Heart left ventricle (tissue), 13 donors: ENCODE measurements around the gene PRDM10.

Source experiments
- POLR2A ChIP-seq, 2 donors: fragments of 450-650 bp; IDR thresholded peaks; one replicate each; pipeline ENCODE4 v1.6.1; 2017; ENCODE audit warnings: antibody characterized with exemption in 2 of 2, mild to moderate bottlenecking in 2 of 2, moderate library complexity in 2 of 2
- TF ChIP-seq, protein P1 (sequence below), 12 donors: fragments of 200-600 bp; sonication (generic) in 4 of 12; IDR thresholded peaks; one replicate each; pipeline versions ENCODE4 v1.5.0 to v1.8.0; 2018 to 2022; ENCODE audit warnings: antibody characterized with exemption in 12 of 12, mild to moderate bottlenecking in 5 of 12
- donor health status: ischemic (EF 13 %, LVEDD 7.1; RV severe dilation, severe dysfunction).
- donor health status: DM: no; HTN: yes; CAD: no.
- donor health status: DM: no; HTN: no; CAD: no.
- donor health status: ischemic (EF 25% LVEDD 6.9; RV normal size, moderate dysfunction).
- donor health status: ischemic (EF 25% LVEDD 5.7; RV mildly dilated, moderate dysfunction).
- donor health status: ischemic (EF 35%, LVEDD 5.7; RV mildly dilated, moderate dysfunction).
- donor health status: nonischemic (EF 11% LVEDD 7.7; RV severe dilation, severe dysfunction).
- donor health status: DM: yes; HTN: yes; CAD: no.
- donor health status: PGD.
- donor health status: ischemic (EF 29% LVEDD 5.4; RV normal size, mild dysfunction).
- donor health status: nonischemic (EF 23%, LVEDD 6.1; RV moderate dilation, normal function).

DNA sequence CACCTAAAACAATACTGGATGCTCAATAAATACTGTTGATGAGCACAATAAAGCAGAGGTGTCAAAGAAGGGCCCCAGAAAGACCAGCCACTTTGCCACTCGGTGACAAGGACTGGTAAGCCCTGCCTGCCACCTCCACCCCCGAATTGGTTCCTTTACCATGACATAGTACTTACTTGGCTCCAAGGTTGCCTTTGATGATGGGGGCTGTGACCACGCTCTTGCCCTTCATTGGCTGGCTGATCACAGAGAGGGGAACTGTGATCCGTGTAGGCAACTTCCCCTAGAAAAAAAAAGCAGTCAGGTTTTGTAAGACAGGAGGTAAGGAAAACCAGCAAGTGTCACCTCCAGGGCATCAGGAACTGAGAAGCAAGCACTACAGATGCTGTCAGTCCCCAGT, 136.9 kb downstream of the PRDM10 start:
- TF ChIP-seq, protein P1, sequence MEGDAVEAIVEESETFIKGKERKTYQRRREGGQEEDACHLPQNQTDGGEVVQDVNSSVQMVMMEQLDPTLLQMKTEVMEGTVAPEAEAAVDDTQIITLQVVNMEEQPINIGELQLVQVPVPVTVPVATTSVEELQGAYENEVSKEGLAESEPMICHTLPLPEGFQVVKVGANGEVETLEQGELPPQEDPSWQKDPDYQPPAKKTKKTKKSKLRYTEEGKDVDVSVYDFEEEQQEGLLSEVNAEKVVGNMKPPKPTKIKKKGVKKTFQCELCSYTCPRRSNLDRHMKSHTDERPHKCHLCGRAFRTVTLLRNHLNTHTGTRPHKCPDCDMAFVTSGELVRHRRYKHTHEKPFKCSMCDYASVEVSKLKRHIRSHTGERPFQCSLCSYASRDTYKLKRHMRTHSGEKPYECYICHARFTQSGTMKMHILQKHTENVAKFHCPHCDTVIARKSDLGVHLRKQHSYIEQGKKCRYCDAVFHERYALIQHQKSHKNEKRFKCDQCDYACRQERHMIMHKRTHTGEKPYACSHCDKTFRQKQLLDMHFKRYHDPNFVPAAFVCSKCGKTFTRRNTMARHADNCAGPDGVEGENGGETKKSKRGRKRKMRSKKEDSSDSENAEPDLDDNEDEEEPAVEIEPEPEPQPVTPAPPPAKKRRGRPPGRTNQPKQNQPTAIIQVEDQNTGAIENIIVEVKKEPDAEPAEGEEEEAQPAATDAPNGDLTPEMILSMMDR (IDR thresholded peaks at IDR 0.05), result no peak
- no peak for TF ChIP-seq POLR2A (IDR thresholded peaks at IDR 0.05)
